GM19372 (cell line): Measurements from ENCODE around the gene PXK.

Source experiments
- ATAC-seq: cut with Tn5 transposase; IDR thresholded peaks from one replicate; pipeline ENCODE4 v1.9.1; 2021; ENCODE audit warnings: mild to moderate bottlenecking, low read depth, moderate library complexity; ENCODE audit not compliant: unreplicated experiment

Gene PXK

DNA sequence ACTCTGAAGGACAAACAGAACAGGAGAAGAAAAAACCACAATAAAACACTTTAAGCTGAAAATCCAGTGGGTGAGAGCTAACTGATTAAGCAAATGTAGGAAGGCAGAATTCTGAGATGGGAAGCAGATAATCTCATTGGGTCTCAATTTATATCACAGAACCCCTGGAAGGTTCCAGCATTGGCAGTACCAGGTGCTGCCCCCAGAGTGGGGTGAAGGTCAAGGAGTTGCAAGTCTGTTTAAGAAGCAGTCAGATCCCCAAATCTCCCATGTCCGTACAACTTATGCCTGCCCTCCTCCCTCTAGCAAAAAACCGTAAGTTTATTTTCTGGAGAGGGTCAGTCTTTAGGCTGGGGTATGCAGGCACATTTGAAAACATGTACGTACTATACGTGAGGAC, 45.1 kb downstream of the PXK start:
- no peak for ATAC-seq

DNA sequence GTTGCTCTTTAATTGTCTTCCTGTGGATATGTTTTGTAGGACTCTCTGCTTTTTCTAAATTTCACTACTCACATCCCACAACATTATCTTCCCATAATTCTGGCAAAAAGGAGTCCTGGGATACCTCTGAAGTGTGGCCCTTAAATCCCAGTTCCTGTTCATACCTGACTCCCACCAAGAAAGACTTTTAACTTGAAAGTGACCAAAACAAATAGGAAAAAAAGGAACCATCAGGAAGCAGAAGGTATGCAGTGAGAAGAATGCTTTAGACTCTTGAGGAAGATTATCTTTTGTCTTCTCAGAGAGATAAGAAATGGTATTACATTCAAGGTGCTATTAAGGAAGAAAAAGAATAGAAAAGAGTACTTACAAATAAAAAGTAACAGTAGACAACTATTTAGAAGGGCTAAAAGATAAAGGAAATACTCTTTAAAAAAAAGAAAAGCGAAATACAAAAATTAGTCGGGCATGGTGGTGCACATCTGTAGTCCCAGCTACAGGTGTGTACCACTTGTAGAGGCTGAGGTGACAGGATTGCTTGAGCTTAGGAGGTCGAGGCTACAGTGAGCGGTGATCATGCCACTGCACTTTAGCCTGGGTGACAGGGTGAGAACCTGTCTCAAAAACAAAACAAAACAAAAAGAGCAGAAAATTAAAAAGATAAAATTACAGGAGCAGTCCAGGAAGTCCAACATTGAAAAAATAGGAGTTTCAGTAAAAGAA, 46.8 kb downstream of the PXK start:
- no peak for ATAC-seq

GRCh38 chr3:58383476-58383875, 50.8 kb downstream of the PXK start:
- no peak for ATAC-seq

- no peak for ATAC-seq
These were observed 51.2 kb downstream of the PXK start for GRCh38 chr3:58383904-58384303.

DNA sequence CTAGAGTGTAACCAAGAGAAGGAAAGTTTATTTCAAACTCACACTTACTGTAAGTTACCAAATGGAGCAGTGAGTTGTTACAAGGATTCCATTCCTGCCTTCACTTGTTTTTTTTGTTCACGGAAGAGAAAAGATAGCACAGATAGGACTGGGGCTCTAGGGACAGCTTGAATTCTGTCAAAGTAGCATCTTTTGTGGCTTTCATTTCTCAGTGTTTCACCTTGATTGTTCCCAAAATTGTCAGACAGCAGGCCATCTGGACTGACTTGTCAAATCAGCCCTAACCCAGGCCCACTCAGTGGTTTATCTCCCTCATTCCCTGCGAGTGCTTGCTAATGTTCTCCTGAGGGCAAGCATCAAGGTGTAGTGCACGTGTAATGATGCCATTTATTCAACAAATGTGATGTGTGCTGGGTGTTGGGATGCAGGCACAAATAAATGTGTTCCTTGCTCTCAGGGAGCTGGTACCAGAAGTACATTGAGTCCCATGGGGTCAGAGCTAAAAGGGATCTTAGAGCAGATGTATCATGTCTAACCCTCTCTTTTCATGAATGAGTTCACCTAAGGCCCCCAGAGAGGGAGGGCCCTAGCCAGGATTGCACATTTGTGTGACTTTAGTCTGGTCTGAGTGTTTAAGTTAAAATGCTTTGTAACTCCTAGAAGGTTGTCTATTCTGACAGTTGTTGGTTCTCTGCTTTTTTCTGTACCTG, 51.8 kb downstream of the PXK start:
- ATAC-seq: no peak

GRCh38 chr3:58386626-58387365, 54.1 kb downstream of the PXK start:
- no peak for ATAC-seq

DNA sequence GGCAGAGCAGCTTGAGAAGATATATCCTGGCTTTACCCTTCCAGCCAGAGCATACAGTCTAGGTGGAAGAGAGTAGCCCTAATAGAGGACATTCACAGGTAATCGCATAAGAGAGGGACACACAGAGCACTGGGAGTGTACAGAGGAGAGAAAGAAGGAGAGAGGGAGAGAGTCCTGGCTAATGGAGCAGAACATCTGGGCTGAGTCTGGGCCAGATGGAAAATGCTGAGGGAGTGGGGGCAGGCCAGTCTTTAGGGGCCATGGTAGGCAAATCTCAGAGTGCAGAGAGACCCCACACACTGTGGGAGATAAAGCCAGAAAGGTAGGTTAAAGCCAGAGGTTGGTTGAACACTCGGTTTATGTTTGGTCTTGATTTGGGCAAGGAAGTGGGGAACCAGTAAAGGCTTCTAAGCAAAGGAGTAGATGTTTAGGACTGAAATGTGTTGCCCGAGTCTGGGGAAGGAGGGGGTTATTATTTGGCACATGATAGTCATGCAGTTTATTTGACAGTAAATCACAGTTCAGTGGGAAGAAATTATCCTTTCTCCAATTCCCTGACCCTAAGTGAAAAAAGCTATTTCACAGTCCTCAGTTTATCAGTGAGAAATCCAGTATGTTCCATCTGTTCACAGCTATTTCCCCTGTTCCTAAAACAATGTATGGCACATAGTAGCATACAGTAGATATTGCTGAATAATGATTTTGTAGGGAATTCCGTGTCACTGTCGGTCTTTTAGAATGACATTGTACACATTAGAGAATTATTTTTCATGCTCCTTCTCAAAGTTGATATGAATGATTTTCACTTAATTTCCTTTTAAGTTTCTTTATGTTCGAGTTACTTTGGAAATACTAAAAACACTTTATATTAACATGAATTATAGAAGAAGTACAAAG, 55.2 kb downstream of the PXK start:
- ATAC-seq: no peak

DNA sequence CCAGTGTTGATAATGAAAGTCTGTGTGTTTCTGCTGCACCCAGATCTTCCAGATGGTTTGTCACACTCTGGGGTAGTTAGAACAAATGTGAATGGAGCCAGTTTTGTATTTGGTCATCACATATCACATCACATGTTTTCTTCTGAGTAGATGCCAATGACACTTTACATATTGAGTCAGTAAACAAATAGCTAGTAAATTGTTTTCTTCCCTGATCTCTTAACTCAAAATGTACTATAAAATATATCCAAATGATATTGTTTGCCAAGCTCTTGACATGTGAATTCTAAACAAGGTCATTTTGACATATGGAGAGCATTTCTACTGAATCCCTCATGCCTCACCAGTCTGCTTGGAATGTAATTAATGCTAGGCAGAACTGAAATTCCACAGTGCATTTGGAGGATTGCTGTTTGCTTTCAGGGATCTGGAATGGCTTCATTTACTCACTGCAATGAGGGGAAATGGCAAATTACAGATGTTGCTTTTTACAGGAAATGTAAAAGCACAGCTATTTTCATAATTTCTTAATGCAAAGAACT, 55.9 kb downstream of the PXK start:
- ATAC-seq: no peak

- no peak for ATAC-seq
These were observed 58.6 kb downstream of the PXK start for GRCh38 chr3:58391156-58391865.

DNA sequence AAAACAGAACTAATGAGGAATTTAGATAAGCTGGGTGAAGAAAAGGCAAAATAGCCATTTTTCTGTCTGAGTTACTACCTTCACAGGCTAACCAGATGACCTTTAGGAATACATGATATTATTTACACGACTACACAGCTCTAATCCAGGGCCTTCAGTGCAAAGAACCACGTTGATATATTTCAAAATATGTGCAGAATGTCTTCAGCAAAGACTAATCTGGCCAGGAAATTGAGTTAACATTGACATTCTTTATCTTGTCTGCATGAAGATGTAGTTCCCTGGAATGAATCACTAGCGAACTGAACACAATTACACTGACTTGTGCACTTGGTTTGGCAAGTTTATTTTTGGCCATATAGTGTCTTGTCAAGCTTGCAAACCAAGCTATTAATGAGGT, 59.5 kb downstream of the PXK start:
- no peak for ATAC-seq

- no peak for ATAC-seq
These were observed 61.6 kb downstream of the PXK start for GRCh38 chr3:58394339-58394738.

GRCh38 chr3:58398669-58399333, 66.1 kb downstream of the PXK start:
- no peak for ATAC-seq

GRCh38 chr3:58403513-58404109, 70.9 kb downstream of the PXK start:
- no peak for ATAC-seq

GRCh38 chr3:58404396-58404795, 71.7 kb downstream of the PXK start:
- ATAC-seq: no peak

DNA sequence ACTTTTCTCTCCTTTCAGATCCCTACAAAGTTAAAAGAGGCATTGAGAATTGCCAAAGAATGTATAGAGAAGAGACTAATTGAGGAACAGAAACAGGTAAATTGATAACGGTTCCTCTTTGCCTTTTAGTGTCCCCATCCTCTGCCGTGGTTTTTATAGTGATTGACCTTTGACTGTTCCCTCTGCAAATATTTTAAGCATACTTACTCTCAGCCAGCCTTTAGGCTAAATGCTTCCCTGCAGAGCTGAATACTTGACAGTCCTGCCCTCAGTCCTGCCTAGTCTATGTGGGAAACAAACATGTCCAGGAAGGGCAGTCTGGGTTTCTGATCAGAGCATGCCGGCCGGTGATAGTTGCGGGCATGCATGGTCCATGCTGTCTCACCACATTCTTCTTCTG, 76.2 kb downstream of the PXK start:
- no peak for ATAC-seq

DNA sequence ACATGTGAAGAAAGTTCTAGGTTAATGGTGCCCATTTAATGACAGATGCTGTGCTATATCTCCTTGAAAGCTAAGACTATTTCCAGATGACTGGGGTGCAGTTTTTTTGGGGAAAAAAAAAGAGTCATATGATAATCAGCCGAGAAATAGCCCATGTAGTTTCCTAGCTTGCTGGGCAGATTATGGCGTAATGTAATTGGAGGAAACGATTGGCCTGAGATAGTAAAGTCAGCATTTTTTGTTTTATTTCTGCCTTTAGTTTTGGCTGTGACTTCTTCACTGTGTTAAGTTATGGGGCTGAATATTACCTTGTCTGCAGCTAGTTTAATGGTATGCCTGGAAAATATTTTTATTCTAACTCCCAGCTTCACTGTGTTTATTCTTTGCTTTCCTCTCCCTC, 77.0 kb downstream of the PXK start:
- no peak for ATAC-seq

DNA sequence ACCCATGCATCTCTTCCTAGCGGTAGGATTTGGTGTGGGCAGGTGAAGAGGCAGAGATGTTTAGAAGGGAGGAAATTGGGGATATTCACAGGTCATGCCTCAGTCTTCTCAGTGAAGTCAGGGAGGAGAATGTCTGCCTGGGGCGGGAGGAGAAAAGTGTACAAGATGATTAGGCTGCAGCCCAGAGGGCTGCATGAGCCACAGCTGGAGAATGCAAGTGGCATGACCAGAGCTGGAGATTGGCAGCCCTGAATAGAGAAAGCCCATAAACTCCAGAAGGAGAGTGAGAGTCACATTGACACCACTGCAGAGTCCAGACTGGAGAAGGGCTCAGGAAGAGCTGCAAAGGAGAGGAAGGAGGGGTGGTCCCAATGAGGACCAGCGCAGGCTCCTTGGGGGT, 78.3 kb downstream of the PXK start:
- ATAC-seq: no peak

- no peak for ATAC-seq
These were observed 79.4 kb downstream of the PXK start for GRCh38 chr3:58411851-58412830.
